ENCODE results near the gene PLXNA1.

DNA sequence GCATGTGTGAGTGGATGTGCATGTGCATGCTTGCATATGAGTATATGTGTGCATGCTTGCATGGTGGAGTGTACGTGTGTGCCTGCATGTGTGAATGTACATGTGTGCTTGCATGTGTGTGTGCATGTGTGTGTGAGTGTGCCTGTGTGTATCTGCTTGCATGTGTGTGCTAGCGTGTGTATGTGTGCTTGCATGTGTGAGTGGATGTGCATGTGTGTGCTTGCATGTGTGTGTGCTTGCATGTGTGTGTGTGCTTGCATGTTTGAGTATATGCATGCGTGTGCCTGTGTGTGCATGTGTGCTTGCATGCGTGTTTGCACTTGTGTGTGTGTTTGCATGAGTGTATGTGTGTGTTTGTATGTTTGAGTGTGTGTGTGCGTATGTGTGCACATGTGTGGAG, 4.6 kb upstream of the PLXNA1 start:
- TF ChIP-seq CREB1 (CRISPR knock-in tag; IDR thresholded peaks at IDR 0.05; ENCODE audit: low read depth) (no peak), CTCF (conservative IDR thresholded peaks at IDR 0.05; ENCODE audit: low read depth in 2 of 2) (no peak), JUNB (IDR thresholded peaks at IDR 0.05; ENCODE audit: unreplicated experiment) (no peak), EZH2 (IDR thresholded peaks at IDR 0.05; ENCODE audit: low read depth, unreplicated experiment) (no peak), POLR2AphosphoS5 (IDR thresholded peaks at IDR 0.05; ENCODE audit: low read depth) (no peak), EZH2phosphoT487 (IDR thresholded peaks at IDR 0.05; ENCODE audit: unreplicated experiment) (no peak), ZNF331 (CRISPR knock-in tag; IDR thresholded peaks at IDR 0.05; ENCODE audit: low read depth) (no peak), REST (IDR thresholded peaks at IDR 0.05; ENCODE audit: unreplicated experiment) (no peak), STAT1 (IDR thresholded peaks at IDR 0.05; ENCODE audit: unreplicated experiment) (no peak)

Measured in GM23338 (cell line).